ENCODE measurements around the gene SNTG2.
A peak's percentile ranks its signal among the peaks of the same experiment; 100 is the strongest.

SNTG2 gene

DNA sequence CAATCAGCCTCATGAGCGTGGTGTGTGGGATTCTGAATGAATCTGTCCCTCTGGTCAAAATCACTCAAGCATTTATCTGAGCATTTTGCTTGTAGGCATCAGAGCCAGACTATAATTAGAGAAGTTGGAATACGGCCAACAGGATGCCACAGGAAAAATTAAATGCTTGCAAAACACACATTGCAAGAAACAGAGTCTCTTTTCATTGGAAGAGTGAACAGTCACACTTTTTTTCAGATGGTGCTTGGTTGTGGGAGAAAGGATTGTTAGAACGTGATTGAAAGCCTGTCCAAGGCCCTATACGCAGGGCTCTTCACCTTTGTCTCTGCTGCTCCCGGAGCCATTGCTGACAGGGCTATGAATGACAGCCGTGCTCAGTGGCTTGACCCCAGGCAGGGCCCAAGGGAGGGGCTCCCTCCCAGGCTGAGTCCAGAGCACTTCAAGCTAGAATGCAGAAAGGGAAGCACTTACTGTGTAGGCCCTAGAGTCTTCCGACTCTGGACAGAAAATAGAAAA is 59.8 kb downstream of the SNTG2 start:
- DNase-seq: peak; percentile 50

DNA sequence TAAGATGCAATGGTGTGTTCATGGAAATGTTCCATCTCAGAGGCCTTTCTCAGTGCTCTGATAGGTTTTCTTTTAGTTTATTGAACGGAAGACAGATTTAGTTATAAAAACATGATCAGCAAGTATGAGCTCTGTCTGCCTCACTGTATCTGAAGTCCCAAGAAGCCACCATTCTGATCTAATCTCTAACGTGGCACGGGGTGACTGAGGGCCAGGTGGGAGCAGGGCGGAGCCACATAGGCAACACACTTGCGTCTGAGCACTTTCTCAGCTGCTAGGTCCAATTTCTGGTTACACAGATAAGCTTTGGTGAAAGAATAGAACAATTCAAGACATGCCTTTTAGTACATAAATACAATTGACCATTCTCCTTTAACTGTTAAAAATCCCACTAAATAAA is 60.4 kb downstream of the SNTG2 start:
- DNase-seq: no peak

DNA sequence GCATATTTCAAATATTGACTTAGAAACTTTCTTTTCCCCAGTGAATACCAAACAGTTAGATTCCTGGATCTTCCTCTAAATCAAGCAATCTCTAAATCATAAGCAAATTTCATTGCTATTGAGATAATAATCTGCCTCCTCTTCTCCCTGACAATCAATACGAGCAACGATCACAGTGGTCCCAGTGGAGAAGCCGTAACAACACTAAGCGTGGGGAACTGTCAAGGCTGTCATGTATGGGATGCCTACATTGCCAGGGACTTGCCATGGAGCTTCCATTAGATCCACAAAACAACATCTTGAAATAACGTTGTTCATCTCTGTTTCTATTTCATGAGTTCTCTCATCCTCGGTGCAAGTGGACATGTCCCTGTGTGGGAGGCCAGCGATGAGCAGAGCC is 61.3 kb downstream of the SNTG2 start:
- DNase-seq: no peak

DNA sequence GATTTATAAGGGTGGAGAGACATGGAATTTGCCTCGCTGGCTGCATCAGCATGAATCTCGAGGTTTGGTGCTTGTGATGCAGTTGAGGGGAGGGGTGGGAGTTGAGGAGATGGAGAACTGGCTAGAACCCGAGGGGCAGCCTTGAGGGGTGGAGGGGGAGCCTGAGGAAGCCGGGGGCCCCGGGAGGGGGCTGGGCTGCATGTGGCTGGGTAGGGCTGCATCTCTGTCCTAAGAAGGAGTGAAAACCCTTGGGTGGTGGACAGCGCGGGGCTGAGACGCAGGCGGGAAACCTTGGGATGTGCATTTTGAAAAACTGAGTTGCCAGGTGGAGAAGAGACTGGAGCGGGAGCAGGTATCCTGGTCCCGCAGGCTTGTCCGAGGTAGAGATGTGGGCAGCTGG is 64.2 kb downstream of the SNTG2 start:
- DNase-seq: no peak

DNA sequence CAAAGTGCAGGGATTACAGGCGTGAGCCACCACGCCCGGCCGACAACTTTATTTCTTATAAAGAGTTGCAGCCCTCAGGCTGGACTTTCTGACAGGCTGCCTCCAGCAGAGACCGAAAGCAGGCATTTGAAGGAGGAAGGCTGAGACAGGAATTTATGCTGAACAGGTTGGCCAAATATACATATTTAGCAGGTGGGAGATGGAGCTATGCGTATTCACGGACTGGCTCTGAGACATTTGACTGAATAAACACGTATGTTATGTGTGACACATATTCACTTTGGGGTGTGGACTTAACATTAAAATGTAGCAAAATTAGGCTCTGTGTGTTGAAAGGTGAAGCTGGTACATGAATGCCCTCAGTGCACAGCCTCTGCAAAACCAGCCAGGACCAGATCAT is 65.9 kb downstream of the SNTG2 start:
- DNase-seq: no peak

DNA sequence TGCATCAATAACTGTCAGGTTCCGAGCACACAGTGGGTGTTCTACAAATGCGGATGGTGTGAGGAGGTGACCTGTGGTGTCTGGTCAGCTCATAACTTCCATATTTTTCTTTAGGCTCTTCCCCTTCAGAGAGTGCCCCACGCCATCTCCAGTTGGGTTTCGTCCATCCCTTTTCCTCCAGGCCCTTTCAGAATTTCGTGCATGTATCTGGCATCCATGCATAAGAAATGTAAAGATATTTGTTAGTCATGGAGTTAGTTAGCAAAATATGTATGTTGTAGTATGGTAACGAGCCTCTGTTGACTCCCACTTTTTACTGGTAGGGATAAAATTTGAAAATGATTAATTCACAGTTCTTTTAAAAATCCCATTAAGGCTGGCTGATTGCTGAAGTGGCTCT is 67.2 kb downstream of the SNTG2 start:
- no peak for DNase-seq

DNA sequence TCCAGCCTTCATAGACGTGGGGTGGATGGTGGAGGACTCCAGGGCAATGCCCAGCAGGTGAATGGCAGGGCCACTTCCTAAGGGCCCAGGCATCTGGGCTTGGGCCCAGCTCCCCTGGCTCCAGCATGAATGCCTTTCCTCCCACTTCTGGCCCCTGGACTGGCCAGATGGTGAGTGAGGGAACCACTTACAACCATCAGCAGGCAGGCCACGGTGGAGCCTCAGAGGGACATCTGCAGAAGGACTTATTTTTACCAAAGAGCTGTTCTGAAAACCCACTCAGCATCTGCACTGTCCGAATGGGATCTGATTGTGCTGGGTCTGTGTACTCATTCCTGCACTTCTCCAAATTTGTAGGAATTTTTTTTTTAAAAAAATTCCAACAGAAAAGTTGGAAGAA is 69.6 kb downstream of the SNTG2 start:
- DNase-seq: no peak

DNA sequence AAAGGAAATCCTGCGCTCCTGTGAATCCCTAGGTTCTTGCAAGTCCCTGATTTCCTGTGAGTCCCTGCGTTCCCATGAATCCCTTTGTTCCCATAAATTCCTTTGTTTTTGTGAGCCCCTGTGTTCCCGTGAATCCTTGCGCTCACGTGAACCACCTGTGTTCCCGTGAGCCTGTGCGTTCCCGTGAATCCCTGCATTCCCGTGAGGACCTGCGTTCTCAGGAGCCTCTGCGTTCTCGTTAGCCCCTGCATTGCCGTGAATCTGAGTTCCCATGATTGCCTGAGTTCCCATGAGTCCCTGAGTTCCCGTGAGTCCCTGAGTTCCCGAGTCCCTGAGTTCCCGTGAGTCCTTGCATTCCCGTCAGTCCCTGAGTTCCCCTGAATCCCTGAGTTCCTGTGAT is 71.5 kb downstream of the SNTG2 start:
- DNase-seq: no peak

DNA sequence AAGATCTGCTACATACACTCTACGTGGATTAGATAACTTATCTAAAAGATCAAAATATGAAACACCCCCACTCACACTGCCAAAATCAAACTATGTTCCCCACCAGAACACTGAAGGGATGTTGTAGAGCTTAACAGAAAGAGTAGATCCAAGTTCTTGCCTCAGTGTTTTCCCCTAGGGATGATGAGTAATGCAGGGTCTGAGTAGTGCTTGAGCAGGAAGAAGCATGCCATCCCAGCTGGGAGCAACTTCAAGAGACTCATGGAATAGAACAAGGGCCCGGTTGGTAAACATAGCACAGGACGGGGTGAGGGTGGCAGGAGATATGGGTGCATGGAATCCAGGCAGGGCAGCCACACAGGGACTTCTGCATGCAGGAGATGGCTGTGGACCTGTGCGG is 74.3 kb downstream of the SNTG2 start:
- no peak for DNase-seq

DNA sequence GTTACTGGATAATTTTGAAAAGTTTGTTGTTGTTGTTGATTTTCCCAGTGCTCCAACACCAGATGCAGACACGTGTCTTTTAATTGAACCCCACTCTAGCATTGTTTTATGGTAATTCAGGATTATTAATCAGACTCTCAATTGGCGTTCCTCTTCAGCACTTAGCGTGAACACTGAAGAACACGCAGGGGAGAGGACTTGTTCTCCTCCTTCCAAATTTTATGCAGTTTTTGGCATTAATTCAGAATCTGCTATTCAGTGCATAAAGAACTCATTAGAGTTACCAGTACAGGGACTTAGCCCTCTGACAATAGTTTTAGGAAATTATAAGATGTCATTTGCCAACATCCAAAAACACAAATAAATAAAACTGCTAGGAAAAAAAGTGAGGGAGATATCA is 75.5 kb downstream of the SNTG2 start:
- DNase-seq: no peak

DNA sequence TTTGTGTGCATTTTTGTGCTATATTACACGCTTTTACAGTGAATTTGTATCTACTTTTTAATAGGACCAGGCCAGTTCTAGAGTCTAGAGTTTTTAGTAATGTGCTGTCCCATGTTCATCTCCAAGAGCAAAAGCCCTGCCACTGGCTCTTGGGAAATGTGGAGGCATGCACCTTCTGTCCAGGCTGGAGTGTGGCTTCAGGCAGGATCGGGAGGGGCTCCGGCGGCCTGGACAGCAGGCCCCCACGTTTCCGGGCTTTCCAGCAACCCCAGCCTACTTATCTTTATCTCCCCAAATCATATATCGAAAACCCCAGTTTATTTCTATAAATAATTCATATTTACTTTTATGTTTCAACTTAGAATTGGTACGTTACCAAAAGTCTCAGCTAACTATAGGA is 78.2 kb downstream of the SNTG2 start:
- DNase-seq: no peak

DNA sequence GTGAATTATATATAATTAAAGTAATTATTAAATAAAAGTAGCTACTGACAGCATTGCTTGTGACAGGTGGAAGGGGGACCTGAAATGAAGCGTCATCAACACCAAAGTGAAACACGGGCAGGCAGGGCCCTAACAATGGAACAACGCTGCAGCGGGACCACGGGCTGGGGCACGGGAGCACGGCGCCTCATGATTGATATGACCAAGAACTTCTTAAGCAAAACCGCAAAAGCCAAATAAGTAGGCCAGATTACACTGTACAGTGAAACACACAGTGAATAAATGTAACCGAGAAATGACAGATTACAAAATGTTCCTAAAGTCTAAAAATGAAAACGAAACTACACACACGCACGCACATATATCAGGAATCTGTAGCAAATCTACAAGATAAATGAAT is 81.4 kb downstream of the SNTG2 start:
- DNase-seq: no peak

DNA sequence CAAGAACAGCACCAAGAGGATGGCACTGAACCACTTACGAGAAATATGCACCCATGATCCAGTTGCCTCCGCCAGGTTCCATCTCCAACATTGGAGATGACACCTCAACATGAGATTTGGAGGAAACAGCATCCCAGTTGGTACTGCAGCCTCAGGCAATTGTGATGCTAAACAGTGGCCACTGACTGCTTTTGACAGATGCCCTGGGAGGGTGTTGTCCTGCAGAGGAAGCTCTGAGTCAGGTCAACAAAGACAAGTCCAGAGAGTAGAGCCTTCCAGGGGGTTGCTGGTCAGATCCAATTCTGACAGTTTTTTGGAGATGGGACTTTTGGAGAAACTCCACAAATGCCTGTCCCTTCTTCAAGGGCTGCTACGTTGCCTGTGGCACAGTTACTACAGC is 82.4 kb downstream of the SNTG2 start:
- DNase-seq: no peak

DNA sequence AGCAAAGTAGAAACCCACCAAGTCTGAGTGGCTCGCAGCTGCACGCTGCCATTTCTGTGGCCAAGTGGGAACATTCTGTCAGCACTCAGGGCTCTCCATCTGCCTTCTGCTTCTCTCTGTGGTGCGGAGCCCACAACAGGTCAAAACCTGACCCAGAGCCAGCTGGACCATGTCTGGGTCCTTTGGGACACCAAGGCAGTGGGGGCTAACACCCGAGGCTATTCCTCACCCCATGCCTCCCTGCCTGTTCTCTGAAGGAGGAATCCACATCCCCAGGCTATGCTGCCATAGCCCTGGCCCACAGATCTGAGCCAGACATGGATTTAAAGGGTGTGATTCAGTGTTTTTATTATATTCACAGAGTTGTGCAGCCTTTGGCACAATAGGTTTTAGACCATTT is 86.4 kb downstream of the SNTG2 start:
- no peak for DNase-seq

DNA sequence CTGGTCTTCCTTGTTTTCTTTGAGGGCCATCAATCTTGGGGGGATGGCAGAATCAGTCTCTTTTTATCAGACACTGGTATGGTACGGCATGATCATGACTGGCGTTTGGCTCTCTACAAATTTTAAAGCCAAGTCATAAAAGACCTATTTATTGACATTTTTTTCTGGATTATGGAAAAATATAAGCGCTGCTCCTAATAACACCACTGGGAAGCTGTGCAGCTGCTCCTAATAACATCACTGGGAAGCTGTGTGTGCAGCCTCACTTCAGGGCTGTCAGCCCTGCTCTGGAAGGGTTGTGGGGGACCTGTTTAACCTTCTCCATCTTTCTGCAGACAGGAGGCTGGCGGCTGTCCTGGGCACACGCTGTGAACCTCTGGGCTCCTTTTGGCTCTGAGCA is 88.9 kb downstream of the SNTG2 start:
- no peak for DNase-seq

DNA sequence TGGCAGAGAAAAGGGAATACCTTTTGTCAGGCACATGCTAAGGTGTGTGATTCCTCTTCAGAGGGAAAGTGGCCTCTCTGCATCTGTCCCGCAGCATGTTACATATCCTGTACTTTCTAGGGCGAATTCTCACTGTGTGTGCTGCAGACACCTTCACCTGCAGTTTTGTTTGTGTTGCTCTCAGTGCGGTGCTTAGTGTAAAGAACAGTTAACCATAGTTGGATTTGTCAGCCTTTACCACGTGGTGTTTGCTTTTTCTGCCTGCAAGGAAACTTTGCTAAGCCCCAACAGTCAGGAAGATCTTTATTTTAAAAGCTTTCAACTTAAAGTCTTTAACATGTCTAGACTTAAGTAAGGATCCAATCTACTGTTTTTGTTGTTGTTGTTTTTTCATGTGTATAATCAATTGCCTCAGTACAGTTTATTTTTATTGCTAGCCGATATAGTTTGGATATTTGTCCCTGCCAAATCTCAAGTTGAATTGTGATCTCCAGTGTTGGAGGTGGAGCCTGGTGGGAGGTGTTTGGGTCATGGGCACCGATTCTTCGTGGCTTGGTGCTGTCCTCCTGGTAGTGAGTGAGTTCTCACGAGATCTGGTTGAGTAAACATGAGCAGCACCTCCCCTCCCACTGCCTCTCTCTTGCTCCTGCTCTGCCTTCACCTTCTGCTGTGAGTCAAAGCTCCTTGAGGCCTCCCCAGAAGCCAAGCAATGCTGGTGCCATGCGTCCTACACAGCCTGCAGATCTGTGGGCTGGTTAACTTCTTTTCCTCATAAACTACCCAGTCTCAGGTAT is 90.6 kb downstream of the SNTG2 start:
- no peak for DNase-seq

DNA sequence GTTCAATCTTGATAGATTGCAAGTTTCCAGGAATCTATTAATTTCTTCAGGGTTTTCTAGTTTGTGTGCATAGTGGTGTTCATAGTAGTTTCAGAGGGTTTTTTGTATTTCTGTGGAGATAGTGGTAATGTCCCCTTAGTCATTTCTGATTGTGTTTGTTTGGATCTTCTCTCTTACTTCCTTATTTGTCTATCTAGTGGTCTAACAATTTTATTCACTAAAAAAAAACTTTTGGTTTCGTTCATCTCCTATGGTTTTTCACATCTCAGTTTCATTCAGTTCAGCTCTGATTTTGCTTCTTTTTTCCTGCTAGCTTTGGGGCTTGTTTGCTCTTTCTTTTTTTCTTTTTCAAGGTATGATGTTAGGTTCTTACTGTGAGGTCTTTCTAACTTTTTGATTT is 94.5 kb downstream of the SNTG2 start:
- DNase-seq: no peak

DNA sequence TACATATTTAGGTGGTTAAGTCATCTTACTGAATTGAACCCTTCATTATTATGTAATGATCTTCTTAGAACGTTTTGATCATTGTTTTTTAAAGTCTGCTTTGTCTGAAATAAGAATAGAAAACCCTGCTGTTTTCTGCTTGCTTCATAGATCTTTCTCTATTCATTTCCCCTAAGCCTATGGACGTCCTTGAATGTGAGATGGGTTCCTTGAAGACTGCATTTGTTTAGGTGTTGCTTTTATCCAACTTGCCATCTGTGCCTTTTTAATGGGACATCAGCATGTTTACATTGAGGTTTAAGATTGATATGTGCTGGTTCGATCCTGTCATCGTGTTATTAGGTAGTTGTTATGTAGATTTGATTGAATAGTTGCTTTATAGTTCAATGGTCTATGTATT is 95.4 kb downstream of the SNTG2 start:
- DNase-seq: no peak

DNA sequence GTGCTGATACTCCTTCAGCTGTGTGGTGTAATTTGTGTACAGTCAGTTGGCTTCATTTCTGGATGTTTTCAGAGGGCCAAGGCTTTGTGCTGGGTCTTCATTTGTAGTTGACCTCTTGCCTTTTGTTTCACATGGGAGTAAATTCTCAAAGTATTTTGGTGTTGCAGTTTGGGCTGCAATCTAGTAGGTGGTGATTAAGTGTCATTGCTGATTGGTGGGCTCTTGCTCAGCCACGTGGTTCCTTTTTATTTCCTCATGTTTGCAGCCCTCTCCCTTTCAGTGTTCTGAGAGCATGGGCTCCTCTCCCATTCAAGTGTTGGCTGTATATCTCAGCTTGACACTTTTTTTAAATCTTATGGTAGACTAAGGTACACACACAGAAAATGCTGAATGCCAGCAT is 96.8 kb downstream of the SNTG2 start:
- no peak for DNase-seq

DNA sequence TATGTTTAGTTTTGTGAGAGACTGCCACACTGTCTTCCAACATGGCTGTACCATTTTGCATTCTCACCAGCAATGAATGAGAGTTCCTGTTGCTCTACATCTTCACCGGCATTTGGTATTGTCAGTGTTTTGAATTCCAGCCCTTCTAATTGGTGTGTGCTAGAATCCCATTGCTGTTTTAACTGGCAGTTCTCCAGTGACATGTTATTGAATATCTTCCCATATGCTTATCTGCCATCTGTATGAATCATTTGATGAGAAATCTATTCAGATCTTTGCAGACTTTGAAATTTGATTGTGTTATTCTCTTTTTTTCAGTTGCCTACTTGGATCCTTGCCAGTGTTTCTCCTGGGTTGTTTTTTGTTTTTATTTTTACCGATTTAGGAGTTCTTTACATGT is 99.0 kb downstream of the SNTG2 start:
- DNase-seq: no peak

DNA sequence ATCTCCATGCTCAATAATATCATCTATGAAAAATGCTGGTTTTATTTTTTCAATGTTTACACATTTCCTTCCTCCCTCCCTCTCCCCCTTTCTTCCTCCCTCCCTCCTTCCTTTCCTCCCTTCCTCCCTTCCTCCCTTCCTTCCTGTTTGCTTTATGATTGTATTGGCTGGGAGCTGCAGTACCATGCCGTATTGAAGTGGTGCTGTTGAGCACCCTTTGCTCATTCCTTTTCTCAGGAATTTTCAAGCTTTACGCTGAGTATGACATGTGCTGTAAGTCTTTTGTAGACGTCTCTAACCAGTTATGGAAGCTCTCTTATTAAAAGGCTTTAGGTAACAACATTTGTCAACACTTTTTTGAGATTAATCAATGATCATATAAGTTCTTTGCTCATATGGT is 100.4 kb downstream of the SNTG2 start:
- DNase-seq: no peak

DNA sequence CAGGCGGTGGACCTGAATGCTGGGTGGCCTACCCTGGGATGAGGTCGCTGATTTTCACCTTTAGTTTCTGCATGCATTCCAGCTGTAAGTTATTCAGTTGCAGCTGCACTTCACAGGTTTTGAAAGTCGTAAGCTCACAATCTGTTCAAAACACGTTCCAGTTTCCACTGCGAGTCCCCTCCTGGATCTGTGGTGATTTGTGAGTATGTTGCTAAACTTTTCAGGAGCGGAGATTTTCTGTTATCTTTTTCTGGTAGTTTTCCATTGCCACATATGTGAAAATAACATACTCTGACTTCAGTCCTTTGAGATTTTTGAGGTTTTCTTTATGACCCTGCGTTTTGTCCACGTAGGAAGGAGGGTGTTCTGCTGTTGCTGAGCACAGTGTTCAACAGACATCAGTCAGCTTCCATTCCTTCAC is 102.1 kb downstream of the SNTG2 start:
- DNase-seq: no peak

DNA sequence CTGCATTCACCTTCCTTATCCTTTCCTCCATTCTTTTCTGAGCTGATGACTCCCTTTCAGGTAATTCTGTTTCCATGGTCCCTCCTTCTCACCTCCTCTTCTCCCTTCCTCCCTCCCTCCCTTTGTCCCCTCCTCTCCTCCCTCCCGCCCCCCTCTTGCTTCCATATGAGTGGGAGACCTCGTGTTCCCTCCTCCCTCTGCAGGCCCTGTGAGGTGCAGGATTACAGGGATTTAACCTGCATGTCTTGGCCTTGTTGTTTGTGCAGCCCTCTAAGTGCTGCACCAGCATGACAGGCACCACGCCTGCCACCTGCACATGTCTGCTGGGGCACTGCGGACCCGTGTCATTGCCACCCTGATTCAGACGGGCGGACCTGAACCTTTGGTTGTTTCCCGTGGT is 103.1 kb downstream of the SNTG2 start:
- no peak for DNase-seq

DNA sequence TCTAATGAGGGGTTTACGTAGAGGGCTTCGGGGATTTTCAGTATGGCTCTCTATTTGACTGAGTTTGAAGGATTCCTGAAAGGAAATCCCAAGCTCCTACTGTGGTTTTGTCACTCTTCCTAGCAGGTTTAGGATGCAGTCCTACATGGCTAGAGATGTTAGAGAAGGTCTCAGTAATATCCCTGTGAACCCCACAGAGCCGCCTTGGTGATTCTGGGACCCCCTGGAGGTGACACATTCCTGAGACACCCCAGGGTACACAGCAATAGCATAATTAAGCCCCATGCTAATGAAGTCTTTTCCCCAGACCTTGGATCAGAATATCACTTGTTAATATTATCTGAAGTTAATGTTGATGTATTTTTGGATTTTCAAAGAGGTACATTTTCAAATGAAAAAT is 103.8 kb downstream of the SNTG2 start:
- DNase-seq: no peak

DNA sequence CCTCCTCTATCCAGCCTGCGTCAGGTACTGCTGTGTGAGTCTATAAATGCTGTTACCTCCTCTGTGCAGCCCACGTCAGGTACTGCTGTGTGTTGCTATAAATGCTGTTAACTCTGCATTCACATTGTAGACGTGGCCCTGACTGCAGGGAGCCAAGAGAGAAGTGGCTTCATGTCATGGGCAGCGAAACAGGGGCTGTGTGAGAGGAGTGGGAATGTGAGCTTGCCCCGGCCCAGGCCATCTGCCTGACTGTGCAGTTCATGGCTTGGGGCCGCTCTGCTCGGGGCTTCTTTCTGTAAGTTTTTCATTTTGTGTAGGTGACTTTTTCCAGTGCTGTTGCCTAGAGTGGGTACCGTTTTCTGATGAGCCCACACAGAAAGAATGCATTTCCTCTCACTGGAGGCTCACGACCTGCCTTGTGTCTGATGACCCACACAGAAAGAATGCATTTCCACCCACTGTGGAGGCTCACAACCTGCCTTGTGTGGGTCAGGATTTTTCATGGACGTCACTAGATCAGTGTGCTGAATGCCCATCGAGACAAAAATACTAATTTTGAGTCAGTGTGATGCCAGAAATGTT is 104.5 kb downstream of the SNTG2 start:
- no peak for DNase-seq

Measured in NCI-H1092 (cell line).